T follicular helper cell (primary cell): ENCODE results near the gene L1CAM.
"Not testable (repeated sequence)": the region's sequence is repeated elsewhere in the genome, so short reads cannot be mapped to it uniquely, and the experiment has no call there.

Experiments
- DNase-seq: peaks from one replicate; pipeline ENCODE4 v3.0.0-alpha.2; 2020; ENCODE audit warnings: low read depth

The L1CAM gene

GRCh38 chrX:153828308-153828707, 57.7 kb downstream of the L1CAM start:
- no peak for DNase-seq

GRCh38 chrX:153827903-153828302, 58.1 kb downstream of the L1CAM start:
- DNase-seq, result no peak

GRCh38 chrX:153827016-153827415, 59.0 kb downstream of the L1CAM start:
- DNase-seq, result no peak

- DNase-seq, result no peak
These were observed 60.9 kb downstream of the L1CAM start for GRCh38 chrX:153825042-153825441.

GRCh38 chrX:153824348-153824747, 61.6 kb downstream of the L1CAM start:
- DNase-seq, result no peak

- no peak for DNase-seq
These were observed 64.9 kb downstream of the L1CAM start for GRCh38 chrX:153821066-153821465.

GRCh38 chrX:153820601-153821000, 65.4 kb downstream of the L1CAM start:
- no peak for DNase-seq

- no peak for DNase-seq
These were observed 66.5 kb downstream of the L1CAM start for GRCh38 chrX:153819384-153820040.

- peak; percentile 32 for DNase-seq
These were observed 67.2 kb downstream of the L1CAM start for GRCh38 chrX:153818571-153819383.

GRCh38 chrX:153818064-153818463, 67.9 kb downstream of the L1CAM start:
- DNase-seq, result not testable (repeated sequence)

- DNase-seq, result no peak
These were observed 68.9 kb downstream of the L1CAM start for GRCh38 chrX:153816831-153817690.

GRCh38 chrX:153814591-153815315, 71.2 kb downstream of the L1CAM start:
- no peak for DNase-seq

GRCh38 chrX:153813161-153813560, 72.8 kb downstream of the L1CAM start:
- no peak for DNase-seq

- DNase-seq, result no peak
These were observed 73.8 kb downstream of the L1CAM start for GRCh38 chrX:153812220-153812619.
